Gastrocnemius medialis (tissue), 4 donors: Measurements from ENCODE around the gene PARVA. TPM values are rescaled to one million over a fixed set of nuclear protein-coding genes. Genes with fewer than 3 reads are reported as not detected.
A peak's percentile ranks its signal among the peaks of the same experiment; 100 is the strongest.

Experiments used
- ATAC-seq, 2 donors: fragments of 150-250 bp; one replicate each; pipeline ENCODE4 v1.9.1; 2016
- DNase-seq, 2 donors: peaks; one replicate each; pipeline ENCODE4 v3.0.0-alpha.2; 2019
- H3K27ac ChIP-seq, 4 donors: fragments of 200-600 bp; sonication (generic); 1 replicate in 1 of 4; 2 replicates in 3 of 4; pipeline ENCODE4 v1.5.1; 2016 to 2018; ENCODE audit warnings: mild to moderate bottlenecking in 2 of 4, moderate library complexity in 1 of 4
- H3K27me3 ChIP-seq, 3 donors: fragments of 200-600 bp; sonication (generic) in 2 of 3; 1 replicate in 1 of 3; 2 replicates in 2 of 3; pipeline versions ENCODE4 v1.5.1 to v1.6.0; 2016 to 2019; ENCODE audit warnings: mild to moderate bottlenecking in 1 of 3, moderate library complexity in 1 of 3
- H3K36me3 ChIP-seq, 2 donors: fragments of 200-600 bp; sonication (generic) in 1 of 2; one replicate each; pipeline ENCODE4 v1.5.1; 2017 to 2018
- H3K4me1 ChIP-seq, 2 donors: fragments of 200-600 bp; sonication (generic) in 1 of 2; one replicate each; pipeline ENCODE4 v1.5.1; 2016 to 2017; ENCODE audit warnings: mild to moderate bottlenecking in 2 of 2
- H3K4me3 ChIP-seq, 4 donors: fragments of 200-600 bp; sonication (generic) in 3 of 4; 1 replicate in 1 of 4; 2 replicates in 3 of 4; pipeline ENCODE4 v1.5.1; 2016 to 2019; ENCODE audit warnings: mild to moderate bottlenecking in 2 of 4
- H3K9me3 ChIP-seq, 3 donors: fragments of 200-600 bp; sonication (generic) in 2 of 3; 1 replicate in 1 of 3; 2 replicates in 2 of 3; pipeline ENCODE4 v1.5.1; 2016 to 2019
- POLR2A ChIP-seq, 2 donors: fragments of 450-650 bp; IDR thresholded peaks; one replicate each; pipeline ENCODE4 v1.6.1; 2017; ENCODE audit warnings: antibody characterized with exemption in 2 of 2, mild to moderate bottlenecking in 2 of 2, moderate library complexity in 2 of 2
- in situ Hi-C, 4 donors: fragments of 200-750 bp; cut with MboI; loops; one replicate each; pipeline versions ENCODE4 v1.15.0 to v1.8.0; 2017; ENCODE audit warnings: low sequenced_read_pairs in 4 of 4
- intact Hi-C: fragments of 100-400 bp; cut with DNase I; formaldehyde crosslinking; loops from one replicate; pipeline ENCODE4 v1.15.1; 2023; ENCODE audit warnings: low total_unique reads
- total RNA-seq, 4 donors: library from RNA; depleted of rRNA; stranded (reverse); fragments of >200 nt; gene quantifications; one replicate each; pipeline versions ENCODE4 v1.1.0 to v1.2.3, GENCODE V29; 2016
- TF ChIP-seq, protein P1 (sequence below), 5 experiments: fragments of 450-650 bp in 3 of 5; fragments of 200-600 bp in 2 of 5; sonication (generic) in 2 of 5; IDR thresholded peaks in 4 of 5; conservative IDR thresholded peaks in 1 of 5; 1 replicate in 4 of 5; 2 replicates in 1 of 5; pipeline ENCODE4 v1.5.1; 2016 to 2019; ENCODE audit warnings: antibody characterized with exemption in 5 of 5, mild to moderate bottlenecking in 3 of 5, moderate library complexity in 3 of 5

The PARVA gene
- total RNA-seq, 4 donors from 2014 or later: 4.4 to 9.7 (median 8.4) TPM

- Histone ChIP-seq H3K27ac (no peak overlapping the region), H3K27me3 (no peaks in the 10 kb centered on the region), H3K36me3 (no peaks in the 10 kb centered on the region), H3K4me3 (no peak overlapping the region), H3K9me3 (no peaks in the 10 kb centered on the region), H3K4me1 (no peaks in the 10 kb centered on the region)
- DNase-seq (no peak), ATAC-seq (no peak)
- in situ Hi-C loops (no loop called here), intact Hi-C loops (no loop called here)
- no peak for TF ChIP-seq POLR2A (IDR thresholded peaks at IDR 0.05)
- TF ChIP-seq, protein P1, sequence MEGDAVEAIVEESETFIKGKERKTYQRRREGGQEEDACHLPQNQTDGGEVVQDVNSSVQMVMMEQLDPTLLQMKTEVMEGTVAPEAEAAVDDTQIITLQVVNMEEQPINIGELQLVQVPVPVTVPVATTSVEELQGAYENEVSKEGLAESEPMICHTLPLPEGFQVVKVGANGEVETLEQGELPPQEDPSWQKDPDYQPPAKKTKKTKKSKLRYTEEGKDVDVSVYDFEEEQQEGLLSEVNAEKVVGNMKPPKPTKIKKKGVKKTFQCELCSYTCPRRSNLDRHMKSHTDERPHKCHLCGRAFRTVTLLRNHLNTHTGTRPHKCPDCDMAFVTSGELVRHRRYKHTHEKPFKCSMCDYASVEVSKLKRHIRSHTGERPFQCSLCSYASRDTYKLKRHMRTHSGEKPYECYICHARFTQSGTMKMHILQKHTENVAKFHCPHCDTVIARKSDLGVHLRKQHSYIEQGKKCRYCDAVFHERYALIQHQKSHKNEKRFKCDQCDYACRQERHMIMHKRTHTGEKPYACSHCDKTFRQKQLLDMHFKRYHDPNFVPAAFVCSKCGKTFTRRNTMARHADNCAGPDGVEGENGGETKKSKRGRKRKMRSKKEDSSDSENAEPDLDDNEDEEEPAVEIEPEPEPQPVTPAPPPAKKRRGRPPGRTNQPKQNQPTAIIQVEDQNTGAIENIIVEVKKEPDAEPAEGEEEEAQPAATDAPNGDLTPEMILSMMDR (IDR thresholded peaks at IDR 0.05 in 4 of 5, conservative IDR thresholded peaks at IDR 0.05 in 1 of 5): no peak
Measured at GRCh38 chr11:12421386-12421785, 44.0 kb downstream of the PARVA start.

DNA sequence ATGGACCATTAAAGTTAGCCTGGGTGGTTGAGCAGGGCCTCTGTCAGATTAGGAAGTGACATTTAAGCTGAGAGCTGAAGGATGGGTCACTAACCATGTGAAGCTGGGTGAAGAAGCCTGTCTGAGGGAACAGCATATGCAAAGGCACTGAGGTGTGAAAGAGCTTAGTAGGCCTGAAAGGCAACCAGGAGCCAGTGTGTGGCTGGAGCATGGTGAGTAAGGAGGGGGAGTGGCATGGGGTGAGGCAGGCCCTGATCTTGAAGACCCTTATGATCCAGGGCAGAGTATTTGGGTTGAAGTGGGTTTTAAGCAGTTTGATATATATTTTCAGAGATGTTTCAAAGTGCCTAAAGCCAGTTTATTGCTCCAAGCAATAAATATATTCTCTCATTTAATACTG, 48.8 kb downstream of the PARVA start:
- intact Hi-C loops: no loop called here
- H3K36me3 ChIP-seq: no peaks in the 10 kb centered on the region
- H3K4me1 ChIP-seq: peaks cover 0 to 10% of the 10 kb centered on the region in 2 donors
- DNase-seq (no peak), ATAC-seq (no peak)
- in situ Hi-C loops: no loop called here
- H3K9me3 ChIP-seq: no peaks in the 10 kb centered on the region
- no peak overlapping the region for H3K27ac ChIP-seq
- no peak overlapping the region for H3K4me3 ChIP-seq
- TF ChIP-seq, protein P1 (IDR thresholded peaks at IDR 0.05 in 4 of 5, conservative IDR thresholded peaks at IDR 0.05 in 1 of 5): no peak
- TF ChIP-seq POLR2A (IDR thresholded peaks at IDR 0.05): no peak
- H3K27me3 ChIP-seq: no peaks in the 10 kb centered on the region

DNA sequence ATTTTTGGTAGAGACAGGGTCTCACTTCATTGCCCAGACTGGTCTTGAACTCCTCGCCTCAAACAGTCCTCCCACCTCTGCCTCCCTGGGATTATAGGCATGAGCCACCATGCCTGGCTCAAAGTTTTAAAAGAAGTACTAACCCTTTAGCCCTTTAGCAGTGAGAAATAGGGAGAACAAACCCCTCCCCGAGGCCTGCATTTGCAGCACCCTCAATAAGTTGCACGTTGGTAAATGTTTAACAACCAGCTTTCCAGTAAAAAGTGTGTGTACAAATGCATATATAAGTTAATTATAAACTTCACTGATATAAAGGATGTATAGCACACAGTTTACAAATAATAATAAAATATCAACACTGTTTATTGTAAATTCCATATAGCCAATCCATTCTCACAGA, 51.8 kb downstream of the PARVA start:
- H3K36me3 ChIP-seq: no peaks in the 10 kb centered on the region
- TF ChIP-seq POLR2A (IDR thresholded peaks at IDR 0.05): no peak
- TF ChIP-seq, protein P1 (IDR thresholded peaks at IDR 0.05 in 4 of 5, conservative IDR thresholded peaks at IDR 0.05 in 1 of 5): no peak
- peaks cover 11 to 31% of the 10 kb centered on the region in 2 donors for H3K4me1 ChIP-seq
- no peak overlapping the region for H3K4me3 ChIP-seq
- no peak overlapping the region for H3K27ac ChIP-seq
- DNase-seq (no peak), ATAC-seq (no peak)
- intact Hi-C loops (no loop called here), in situ Hi-C loops (no loop called here)
- H3K27me3 ChIP-seq: no peaks in the 10 kb centered on the region
- no peaks in the 10 kb centered on the region for H3K9me3 ChIP-seq

- in situ Hi-C loops: no loop called here
Measured at GRCh38 chr11:12430351-12430750, 53.0 kb downstream of the PARVA start.

More at GRCh38 chr11:12430351-12430750, 53.0 kb downstream of the PARVA start:
- intact Hi-C loops: no loop called here
- H3K4me3 ChIP-seq: no peak overlapping the region
- H3K4me1 ChIP-seq: peaks cover 20 to 40% of the 10 kb centered on the region in 2 donors
- peak overlapping the region; percentile 49 to 69 (median 60) for H3K27ac ChIP-seq
- ATAC-seq: no peak
- no peak for DNase-seq
- TF ChIP-seq, protein P1 (IDR thresholded peaks at IDR 0.05 in 4 of 5, conservative IDR thresholded peaks at IDR 0.05 in 1 of 5): no peak
- TF ChIP-seq POLR2A (IDR thresholded peaks at IDR 0.05): no peak
- no peaks in the 10 kb centered on the region for H3K36me3 ChIP-seq
- H3K9me3 ChIP-seq: no peaks in the 10 kb centered on the region
- no peaks in the 10 kb centered on the region for H3K27me3 ChIP-seq
